ENCODE measurements around the gene RAD1. TPM values are rescaled to one million over a fixed set of nuclear protein-coding genes. Genes with fewer than 3 reads are reported as not detected.

The RAD1 gene
- total and polyA plus RNA-seq, 2 of the 8 experiments (the other 6 are each of a cell fraction or from before 2014, with no cell fraction given) = 15.1 to 37.3 TPM

DNA sequence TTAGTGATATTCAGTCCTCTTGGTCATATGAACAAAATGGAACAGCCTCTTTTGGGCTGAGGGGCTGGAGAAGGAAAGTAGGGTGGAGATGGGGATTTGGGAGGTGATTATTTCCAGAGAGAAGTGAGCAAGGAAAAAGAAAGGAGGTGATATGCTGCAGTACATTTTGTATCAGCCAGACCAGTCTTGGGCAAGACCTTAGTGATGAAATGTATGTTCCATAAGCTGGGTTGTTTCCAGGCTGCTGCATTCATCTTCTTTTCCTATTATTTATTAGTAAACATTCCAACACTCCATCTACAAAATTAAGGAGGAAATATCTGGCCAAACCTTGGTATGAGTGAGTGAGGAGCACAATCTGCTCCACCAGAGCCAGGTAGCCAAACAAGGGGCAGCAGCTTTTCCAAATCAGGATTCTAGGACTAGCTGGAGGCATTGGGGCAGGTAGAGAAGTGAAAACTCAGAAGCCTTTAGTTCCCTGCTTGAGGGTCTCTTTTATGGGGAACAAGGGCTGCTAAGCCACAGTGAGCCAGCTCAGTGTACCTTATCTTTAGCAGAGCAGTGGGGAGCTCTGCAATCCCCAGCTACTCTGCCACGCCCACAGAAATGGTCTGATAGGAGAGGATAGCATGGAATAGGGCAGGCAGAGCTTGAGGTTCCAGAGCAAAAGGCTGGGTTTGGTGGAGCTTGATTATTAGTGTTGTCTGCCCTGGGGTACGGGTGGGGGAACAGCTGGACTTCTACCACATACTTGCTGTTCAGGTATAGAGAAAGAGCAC lies 19.5 kb downstream of the RAD1 start (continued):
- TF ChIP-seq, protein P1, sequence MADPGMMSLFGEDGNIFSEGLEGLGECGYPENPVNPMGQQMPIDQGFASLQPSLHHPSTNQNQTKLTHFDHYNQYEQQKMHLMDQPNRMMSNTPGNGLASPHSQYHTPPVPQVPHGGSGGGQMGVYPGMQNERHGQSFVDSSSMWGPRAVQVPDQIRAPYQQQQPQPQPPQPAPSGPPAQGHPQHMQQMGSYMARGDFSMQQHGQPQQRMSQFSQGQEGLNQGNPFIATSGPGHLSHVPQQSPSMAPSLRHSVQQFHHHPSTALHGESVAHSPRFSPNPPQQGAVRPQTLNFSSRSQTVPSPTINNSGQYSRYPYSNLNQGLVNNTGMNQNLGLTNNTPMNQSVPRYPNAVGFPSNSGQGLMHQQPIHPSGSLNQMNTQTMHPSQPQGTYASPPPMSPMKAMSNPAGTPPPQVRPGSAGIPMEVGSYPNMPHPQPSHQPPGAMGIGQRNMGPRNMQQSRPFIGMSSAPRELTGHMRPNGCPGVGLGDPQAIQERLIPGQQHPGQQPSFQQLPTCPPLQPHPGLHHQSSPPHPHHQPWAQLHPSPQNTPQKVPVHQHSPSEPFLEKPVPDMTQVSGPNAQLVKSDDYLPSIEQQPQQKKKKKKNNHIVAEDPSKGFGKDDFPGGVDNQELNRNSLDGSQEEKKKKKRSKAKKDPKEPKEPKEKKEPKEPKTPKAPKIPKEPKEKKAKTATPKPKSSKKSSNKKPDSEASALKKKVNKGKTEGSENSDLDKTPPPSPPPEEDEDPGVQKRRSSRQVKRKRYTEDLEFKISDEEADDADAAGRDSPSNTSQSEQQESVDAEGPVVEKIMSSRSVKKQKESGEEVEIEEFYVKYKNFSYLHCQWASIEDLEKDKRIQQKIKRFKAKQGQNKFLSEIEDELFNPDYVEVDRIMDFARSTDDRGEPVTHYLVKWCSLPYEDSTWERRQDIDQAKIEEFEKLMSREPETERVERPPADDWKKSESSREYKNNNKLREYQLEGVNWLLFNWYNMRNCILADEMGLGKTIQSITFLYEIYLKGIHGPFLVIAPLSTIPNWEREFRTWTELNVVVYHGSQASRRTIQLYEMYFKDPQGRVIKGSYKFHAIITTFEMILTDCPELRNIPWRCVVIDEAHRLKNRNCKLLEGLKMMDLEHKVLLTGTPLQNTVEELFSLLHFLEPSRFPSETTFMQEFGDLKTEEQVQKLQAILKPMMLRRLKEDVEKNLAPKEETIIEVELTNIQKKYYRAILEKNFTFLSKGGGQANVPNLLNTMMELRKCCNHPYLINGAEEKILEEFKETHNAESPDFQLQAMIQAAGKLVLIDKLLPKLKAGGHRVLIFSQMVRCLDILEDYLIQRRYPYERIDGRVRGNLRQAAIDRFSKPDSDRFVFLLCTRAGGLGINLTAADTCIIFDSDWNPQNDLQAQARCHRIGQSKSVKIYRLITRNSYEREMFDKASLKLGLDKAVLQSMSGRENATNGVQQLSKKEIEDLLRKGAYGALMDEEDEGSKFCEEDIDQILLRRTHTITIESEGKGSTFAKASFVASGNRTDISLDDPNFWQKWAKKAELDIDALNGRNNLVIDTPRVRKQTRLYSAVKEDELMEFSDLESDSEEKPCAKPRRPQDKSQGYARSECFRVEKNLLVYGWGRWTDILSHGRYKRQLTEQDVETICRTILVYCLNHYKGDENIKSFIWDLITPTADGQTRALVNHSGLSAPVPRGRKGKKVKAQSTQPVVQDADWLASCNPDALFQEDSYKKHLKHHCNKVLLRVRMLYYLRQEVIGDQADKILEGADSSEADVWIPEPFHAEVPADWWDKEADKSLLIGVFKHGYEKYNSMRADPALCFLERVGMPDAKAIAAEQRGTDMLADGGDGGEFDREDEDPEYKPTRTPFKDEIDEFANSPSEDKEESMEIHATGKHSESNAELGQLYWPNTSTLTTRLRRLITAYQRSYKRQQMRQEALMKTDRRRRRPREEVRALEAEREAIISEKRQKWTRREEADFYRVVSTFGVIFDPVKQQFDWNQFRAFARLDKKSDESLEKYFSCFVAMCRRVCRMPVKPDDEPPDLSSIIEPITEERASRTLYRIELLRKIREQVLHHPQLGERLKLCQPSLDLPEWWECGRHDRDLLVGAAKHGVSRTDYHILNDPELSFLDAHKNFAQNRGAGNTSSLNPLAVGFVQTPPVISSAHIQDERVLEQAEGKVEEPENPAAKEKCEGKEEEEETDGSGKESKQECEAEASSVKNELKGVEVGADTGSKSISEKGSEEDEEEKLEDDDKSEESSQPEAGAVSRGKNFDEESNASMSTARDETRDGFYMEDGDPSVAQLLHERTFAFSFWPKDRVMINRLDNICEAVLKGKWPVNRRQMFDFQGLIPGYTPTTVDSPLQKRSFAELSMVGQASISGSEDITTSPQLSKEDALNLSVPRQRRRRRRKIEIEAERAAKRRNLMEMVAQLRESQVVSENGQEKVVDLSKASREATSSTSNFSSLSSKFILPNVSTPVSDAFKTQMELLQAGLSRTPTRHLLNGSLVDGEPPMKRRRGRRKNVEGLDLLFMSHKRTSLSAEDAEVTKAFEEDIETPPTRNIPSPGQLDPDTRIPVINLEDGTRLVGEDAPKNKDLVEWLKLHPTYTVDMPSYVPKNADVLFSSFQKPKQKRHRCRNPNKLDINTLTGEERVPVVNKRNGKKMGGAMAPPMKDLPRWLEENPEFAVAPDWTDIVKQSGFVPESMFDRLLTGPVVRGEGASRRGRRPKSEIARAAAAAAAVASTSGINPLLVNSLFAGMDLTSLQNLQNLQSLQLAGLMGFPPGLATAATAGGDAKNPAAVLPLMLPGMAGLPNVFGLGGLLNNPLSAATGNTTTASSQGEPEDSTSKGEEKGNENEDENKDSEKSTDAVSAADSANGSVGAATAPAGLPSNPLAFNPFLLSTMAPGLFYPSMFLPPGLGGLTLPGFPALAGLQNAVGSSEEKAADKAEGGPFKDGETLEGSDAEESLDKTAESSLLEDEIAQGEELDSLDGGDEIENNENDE (IDR thresholded peaks at IDR 0.05; ENCODE audit: insufficient replicate concordance, low read length) = no peak
- TF ChIP-seq BACH1 (IDR thresholded peaks at IDR 0.05; ENCODE audit: low read length) (no peak), ASH2L (IDR thresholded peaks at IDR 0.05; ENCODE audit: low read length) (no peak), SUZ12 (IDR thresholded peaks at IDR 0.05; ENCODE audit: low read length) (no peak), ZNF274 (IDR thresholded peaks at IDR 0.05; ENCODE audit: borderline replicate concordance, extremely low read depth, low read length) (no peak), SP2 (IDR thresholded peaks at IDR 0.05; ENCODE audit: low read length) (no peak), NRF1 (IDR thresholded peaks at IDR 0.05; ENCODE audit: low read depth, low read length) (no peak), POLR2A (IDR thresholded peaks at IDR 0.05; ENCODE audit: control extremely low read depth in 1 of 2, low read depth in 2 of 2, low read length in 2 of 2) (no peak), JUND (IDR thresholded peaks at IDR 0.05; ENCODE audit: low read length) (no peak)

All from H1 (cell line).